GM12878 (cell line): ENCODE data around the gene LYSMD2. TPM values are rescaled to one million over a fixed set of nuclear protein-coding genes. Genes with fewer than 3 reads are reported as not detected.

Experiments
- ATAC-seq: fragments of 200-7000 bp; cut with Tn5 transposase; 3 replicates; pipeline ENCODE4 v1.9.1; 2020; ENCODE audit warnings: mild to moderate bottlenecking, moderate library complexity
- BruUV-seq: library from RNA; stranded (reverse); fragments of 400-500 nt; replicated peaks from 2 replicates; lab custom pipeline; 2021; lab: Mats Ljungman, UMichigan
- CTCF ChIA-PET: fragments of 300-600 bp; sonication (Branson Sonifier 250); formaldehyde crosslinking; extraction: SDS; loops from one replicate; lab custom pipeline; 2021; ENCODE audit warnings: inconsistent platforms; lab: Yijun Ruan, JAX
- POLR2A ChIA-PET: fragments of 350-600 bp; formaldehyde crosslinking; extraction: SDS; loops from one replicate; lab custom pipeline; 2021; ENCODE audit warnings: inconsistent platforms; lab: Charles Lee
- RAD21 ChIA-PET: fragments of 300-600 bp; sonication (Branson Sonifier 250); formaldehyde crosslinking; loops from one replicate; lab custom pipeline; 2023; ENCODE audit warnings: antibody characterized with exemption; ENCODE audit not compliant: unreplicated experiment; lab: Charles Lee
- SMC1A ChIA-PET: fragments of 300-600 bp; sonication (Branson Sonifier 250); formaldehyde crosslinking; loops from one replicate; lab custom pipeline; 2023; ENCODE audit not compliant: unreplicated experiment, uncharacterized antibody; lab: Charles Lee
- DNase-seq: peaks from one replicate; pipeline ENCODE4 v3.0.0-alpha.2; 2011; ENCODE audit warnings: low read depth, low spot score
- FAIRE-seq: peaks from 3 replicates; lab custom pipeline; 2011; peaks lifted over from hg19 to GRCh38; lab: Jason Lieb, UNC
- H2AFZ ChIP-seq: 2 replicates; pipeline ENCODE4 v1.6.0; 2011; ENCODE audit warnings: low read depth, low read length, control low read depth; ENCODE audit not compliant: control insufficient read depth
- H3K27ac ChIP-seq: 2 replicates; pipeline ENCODE4 v1.5.1; 2011; ENCODE audit warnings: control low read depth; ENCODE audit not compliant: control insufficient read depth, insufficient read depth
- H3K27me3 ChIP-seq, 2 experiments: replicated peaks in 1 of 2; 2 replicates each; pipeline versions ENCODE4 v1.6.0 to v1.6.1; 2011; ENCODE audit warnings: low read length in 1 of 2; ENCODE audit not compliant: control insufficient read depth in 2 of 2, insufficient read depth in 2 of 2
- H3K36me3 ChIP-seq, 2 experiments: 2 replicates each; pipeline ENCODE4 v1.5.1; 2011; ENCODE audit warnings: low read length in 1 of 2; ENCODE audit not compliant: control insufficient read depth in 2 of 2, insufficient read depth in 2 of 2
- H3K4me1 ChIP-seq: 2 replicates; pipeline ENCODE4 v1.6.1; 2011; ENCODE audit warnings: mild to moderate bottlenecking, low read length, moderate library complexity, mixed read lengths; ENCODE audit not compliant: control insufficient read depth, insufficient read depth
- H3K4me2 ChIP-seq: 2 replicates; pipeline ENCODE4 v1.6.0; 2011; ENCODE audit warnings: control low read depth; ENCODE audit not compliant: control insufficient read depth, insufficient read depth
- H3K4me3 ChIP-seq: fragments of 200-600 bp; sonication (generic); 2 replicates; pipeline ENCODE4 v1.5.1; 2016
- H3K79me2 ChIP-seq: 2 replicates; pipeline ENCODE4 v1.6.0; 2011; ENCODE audit warnings: low read length; ENCODE audit not compliant: control insufficient read depth, insufficient read depth
- H3K9ac ChIP-seq: 2 replicates; pipeline ENCODE4 v1.8.0; 2011; ENCODE audit warnings: low read length, control low read depth, mixed read lengths; ENCODE audit not compliant: control insufficient read depth, insufficient read depth
- H3K9me3 ChIP-seq: replicated peaks from 3 replicates; pipeline ENCODE4 v1.5.1; 2011; ENCODE audit warnings: mild to moderate bottlenecking, low read length; ENCODE audit not compliant: control insufficient read depth, insufficient read depth
- H4K20me1 ChIP-seq: 2 replicates; pipeline ENCODE4 v1.6.0; 2011; ENCODE audit not compliant: control insufficient read depth, insufficient read depth
- BACH1 ChIP-seq: fragments of 450-650 bp; IDR thresholded peaks from 2 replicates; pipeline ENCODE4 v1.6.1; 2017; ENCODE audit warnings: mild to moderate bottlenecking, borderline replicate concordance
- CHD1 ChIP-seq: IDR thresholded peaks from 2 replicates; pipeline ENCODE4 v1.6.1; 2012; ENCODE audit warnings: low read depth, low read length, improper control_type of control experiment
- DPF2 ChIP-seq: fragments of 450-650 bp; IDR thresholded peaks from 2 replicates; pipeline ENCODE4 v1.6.1; 2017; ENCODE audit warnings: mild to moderate bottlenecking
- EGR1 ChIP-seq, 2 experiments: IDR thresholded peaks; 1 replicate in 1 of 2; 2 replicates in 1 of 2; pipeline ENCODE4 v1.6.1; 2011 to 2012; ENCODE audit warnings: low read depth in 2 of 2, low read length in 2 of 2, borderline replicate concordance in 1 of 2, mild to moderate bottlenecking in 1 of 2, moderate library complexity in 1 of 2
- MYB ChIP-seq: fragments of 150-350 bp; IDR thresholded peaks from 2 replicates; pipeline ENCODE4 v1.6.1; 2014; ENCODE audit warnings: mild to moderate bottlenecking, low read depth, low read length, borderline replicate concordance
- SIN3A ChIP-seq: IDR thresholded peaks from 2 replicates; pipeline ENCODE4 v1.6.1; 2012; ENCODE audit warnings: low read depth, low read length, improper control_type of control experiment
- SIX5 ChIP-seq: IDR thresholded peaks from 2 replicates; pipeline ENCODE4 v1.6.1; 2011; ENCODE audit warnings: mild to moderate bottlenecking, low read depth, low read length, moderate library complexity; ENCODE audit not compliant: severe bottlenecking
- ZNF274 ChIP-seq: IDR thresholded peaks from one replicate; pipeline ENCODE4 v1.8.0; 2011; ENCODE audit not compliant: insufficient read length, insufficient read depth
- ZNF384 ChIP-seq: IDR thresholded peaks from 2 replicates; pipeline ENCODE4 v1.6.1; 2012; ENCODE audit warnings: low read depth, mild to moderate bottlenecking, low read length, improper control_type of control experiment, borderline replicate concordance
- ZSCAN29 ChIP-seq: fragments of 450-650 bp; IDR thresholded peaks from 2 replicates; pipeline ENCODE4 v1.6.1; 2017; ENCODE audit warnings: mild to moderate bottlenecking, moderate library complexity
- WGBS: methylation state at CpG from one replicate; pipeline ENCODE4 v1.1.6; 2016; ENCODE audit warnings: low lambda C conversion rate; ENCODE audit not compliant: insufficient replicate concordance, insufficient coverage; ENCODE audit errors: missing lambda C conversion rate; 5-methylcytosine and 5-hydroxymethylcytosine counted together
- in situ Hi-C: fragments of 300-500 bp; cut with MboI; formaldehyde crosslinking; loops from 9 replicates; pipeline ENCODE4 v1.14.3; 2018; ENCODE audit warnings: mixed read lengths
- intact Hi-C: fragments of 100-400 bp; cut with micrococcal nuclease; formaldehyde crosslinking; loops from one replicate; pipeline ENCODE4 v1.14.2; 2022; ENCODE audit not compliant: unreplicated experiment
- polyA plus RNA-seq, 11 experiments: library from polyadenylated mRNA; depleted of rRNA in 4 of 11; unstranded in 6 of 11; stranded (reverse) in 5 of 11; fragments of >200 nt; fragmentation: Nextera tagmentation in 4 of 11; fragmentation: Illumina TruSeq in 1 of 11; extraction: Ambion mirVana in 4 of 11; extraction: Trizol in 1 of 11; gene quantifications; 1 replicate in 1 of 11; 2 replicates in 10 of 11; pipeline versions ENCODE4 v1.2.1 to v1.2.3, GENCODE V29; 2011 to 2016; ENCODE audit warnings: inconsistent platforms in 2 of 11, missing spikeins in 2 of 11, low read depth in 1 of 11
- total RNA-seq, 4 experiments: library from RNA; depleted of rRNA in 3 of 4; stranded (reverse); fragments of >200 nt in 3 of 4; fragmentation: Illumina TruSeq in 1 of 4; extraction: Trizol in 1 of 4; gene quantifications; 2 replicates each; pipeline versions ENCODE4 v1.2.1 to v1.2.3, GENCODE V29; 2013 to 2021
- TF ChIP-seq, protein P1 (sequence below): IDR thresholded peaks from 2 replicates; pipeline ENCODE4 v1.6.1; 2012; ENCODE audit warnings: improper control_type of control experiment, low read depth, low read length; ENCODE audit not compliant: insufficient replicate concordance
- TF ChIP-seq, protein P2 (sequence below): fragments of 450-650 bp; IDR thresholded peaks from 2 replicates; pipeline ENCODE4 v1.6.1; 2017; ENCODE audit warnings: mild to moderate bottlenecking
- TF ChIP-seq, protein P3 (sequence below): IDR thresholded peaks from 2 replicates; pipeline ENCODE4 v1.6.1; 2011; ENCODE audit warnings: borderline replicate concordance, low read depth, mild to moderate bottlenecking, moderate library complexity, mixed read lengths, low read length; ENCODE audit not compliant: insufficient read depth; ENCODE audit errors: extremely low read length

Gene LYSMD2
- total and polyA plus RNA-seq, 10 of the 15 experiments (the other 5 are each of a cell fraction or from before 2014, with no cell fraction given), result 30.5 to 61.3 (median 45.4) TPM

DNA sequence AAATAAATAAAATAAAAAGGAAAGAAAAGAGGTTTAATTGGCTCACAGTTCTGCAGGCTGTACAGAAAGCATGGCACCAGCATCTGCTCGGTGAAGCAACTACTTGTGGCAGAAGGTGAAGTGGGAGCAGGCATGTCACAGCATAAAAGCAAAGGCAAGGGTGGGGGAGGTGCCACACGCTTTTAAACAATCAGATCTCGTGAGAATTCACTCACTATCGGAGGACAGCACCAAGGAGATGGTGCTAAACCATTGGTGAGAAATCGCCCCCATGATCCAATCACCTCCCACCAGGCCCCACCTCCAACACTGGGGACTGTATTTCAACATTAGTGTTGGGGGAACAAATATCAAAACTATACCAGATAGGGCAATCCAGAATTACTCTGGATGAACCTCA lies 40.9 kb downstream of the LYSMD2 start:
- no TSS peak for BruUV-seq
- TF ChIP-seq SIX5, result no peak
- TF ChIP-seq CHD1, result no peak
- no peak for TF ChIP-seq ZNF384
- no peak for TF ChIP-seq EGR1 (IDR thresholded peaks at IDR 0.05; ENCODE audit: borderline replicate concordance in 1 of 2, low read depth in 2 of 2, low read length in 2 of 2)
- no peak for TF ChIP-seq ZNF274
- no peak for TF ChIP-seq ZSCAN29
- no peak for TF ChIP-seq BACH1
- TF ChIP-seq MYB, result no peak
- TF ChIP-seq, protein P1, sequence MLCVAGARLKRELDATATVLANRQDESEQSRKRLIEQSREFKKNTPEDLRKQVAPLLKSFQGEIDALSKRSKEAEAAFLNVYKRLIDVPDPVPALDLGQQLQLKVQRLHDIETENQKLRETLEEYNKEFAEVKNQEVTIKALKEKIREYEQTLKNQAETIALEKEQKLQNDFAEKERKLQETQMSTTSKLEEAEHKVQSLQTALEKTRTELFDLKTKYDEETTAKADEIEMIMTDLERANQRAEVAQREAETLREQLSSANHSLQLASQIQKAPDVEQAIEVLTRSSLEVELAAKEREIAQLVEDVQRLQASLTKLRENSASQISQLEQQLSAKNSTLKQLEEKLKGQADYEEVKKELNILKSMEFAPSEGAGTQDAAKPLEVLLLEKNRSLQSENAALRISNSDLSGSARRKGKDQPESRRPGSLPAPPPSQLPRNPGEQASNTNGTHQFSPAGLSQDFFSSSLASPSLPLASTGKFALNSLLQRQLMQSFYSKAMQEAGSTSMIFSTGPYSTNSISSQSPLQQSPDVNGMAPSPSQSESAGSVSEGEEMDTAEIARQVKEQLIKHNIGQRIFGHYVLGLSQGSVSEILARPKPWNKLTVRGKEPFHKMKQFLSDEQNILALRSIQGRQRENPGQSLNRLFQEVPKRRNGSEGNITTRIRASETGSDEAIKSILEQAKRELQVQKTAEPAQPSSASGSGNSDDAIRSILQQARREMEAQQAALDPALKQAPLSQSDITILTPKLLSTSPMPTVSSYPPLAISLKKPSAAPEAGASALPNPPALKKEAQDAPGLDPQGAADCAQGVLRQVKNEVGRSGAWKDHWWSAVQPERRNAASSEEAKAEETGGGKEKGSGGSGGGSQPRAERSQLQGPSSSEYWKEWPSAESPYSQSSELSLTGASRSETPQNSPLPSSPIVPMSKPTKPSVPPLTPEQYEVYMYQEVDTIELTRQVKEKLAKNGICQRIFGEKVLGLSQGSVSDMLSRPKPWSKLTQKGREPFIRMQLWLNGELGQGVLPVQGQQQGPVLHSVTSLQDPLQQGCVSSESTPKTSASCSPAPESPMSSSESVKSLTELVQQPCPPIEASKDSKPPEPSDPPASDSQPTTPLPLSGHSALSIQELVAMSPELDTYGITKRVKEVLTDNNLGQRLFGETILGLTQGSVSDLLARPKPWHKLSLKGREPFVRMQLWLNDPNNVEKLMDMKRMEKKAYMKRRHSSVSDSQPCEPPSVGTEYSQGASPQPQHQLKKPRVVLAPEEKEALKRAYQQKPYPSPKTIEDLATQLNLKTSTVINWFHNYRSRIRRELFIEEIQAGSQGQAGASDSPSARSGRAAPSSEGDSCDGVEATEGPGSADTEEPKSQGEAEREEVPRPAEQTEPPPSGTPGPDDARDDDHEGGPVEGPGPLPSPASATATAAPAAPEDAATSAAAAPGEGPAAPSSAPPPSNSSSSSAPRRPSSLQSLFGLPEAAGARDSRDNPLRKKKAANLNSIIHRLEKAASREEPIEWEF, result no peak
- TF ChIP-seq DPF2, result no peak
- no peak for TF ChIP-seq SIN3A
- TF ChIP-seq, protein P2, sequence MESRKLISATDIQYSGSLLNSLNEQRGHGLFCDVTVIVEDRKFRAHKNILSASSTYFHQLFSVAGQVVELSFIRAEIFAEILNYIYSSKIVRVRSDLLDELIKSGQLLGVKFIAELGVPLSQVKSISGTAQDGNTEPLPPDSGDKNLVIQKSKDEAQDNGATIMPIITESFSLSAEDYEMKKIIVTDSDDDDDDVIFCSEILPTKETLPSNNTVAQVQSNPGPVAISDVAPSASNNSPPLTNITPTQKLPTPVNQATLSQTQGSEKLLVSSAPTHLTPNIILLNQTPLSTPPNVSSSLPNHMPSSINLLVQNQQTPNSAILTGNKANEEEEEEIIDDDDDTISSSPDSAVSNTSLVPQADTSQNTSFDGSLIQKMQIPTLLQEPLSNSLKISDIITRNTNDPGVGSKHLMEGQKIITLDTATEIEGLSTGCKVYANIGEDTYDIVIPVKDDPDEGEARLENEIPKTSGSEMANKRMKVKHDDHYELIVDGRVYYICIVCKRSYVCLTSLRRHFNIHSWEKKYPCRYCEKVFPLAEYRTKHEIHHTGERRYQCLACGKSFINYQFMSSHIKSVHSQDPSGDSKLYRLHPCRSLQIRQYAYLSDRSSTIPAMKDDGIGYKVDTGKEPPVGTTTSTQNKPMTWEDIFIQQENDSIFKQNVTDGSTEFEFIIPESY, result no peak
- TF ChIP-seq, protein P3, sequence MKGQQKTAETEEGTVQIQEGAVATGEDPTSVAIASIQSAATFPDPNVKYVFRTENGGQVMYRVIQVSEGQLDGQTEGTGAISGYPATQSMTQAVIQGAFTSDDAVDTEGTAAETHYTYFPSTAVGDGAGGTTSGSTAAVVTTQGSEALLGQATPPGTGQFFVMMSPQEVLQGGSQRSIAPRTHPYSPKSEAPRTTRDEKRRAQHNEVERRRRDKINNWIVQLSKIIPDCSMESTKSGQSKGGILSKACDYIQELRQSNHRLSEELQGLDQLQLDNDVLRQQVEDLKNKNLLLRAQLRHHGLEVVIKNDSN, result no peak

More for the DNA sequence above, 40.9 kb downstream of the LYSMD2 start:
- ChIA-PET POLR2A (no interaction called here), CTCF (interaction anchor here (1.2 kb wide), 1 partner anchor 80 kb away, joined by 8 read pairs; no protein-coding TSS in a partner anchor), RAD21 (no interaction called here), SMC1A (interaction anchor here (1.0 kb wide), 1 partner anchor 433 kb away, joined by 3 read pairs; no protein-coding TSS in a partner anchor)
- intact Hi-C loops, result no loop called here
- Histone ChIP-seq H3K9me3 (no peaks in the 10 kb centered on the region; the same call in 2 of the 3 replicates), H3K9ac (no peak overlapping the region), H3K4me1 (no peaks in the 10 kb centered on the region), H3K27me3 (no peaks in the 10 kb centered on the region), H3K27ac (no peak overlapping the region), H3K4me2 (no peak overlapping the region), H3K4me3 (no peak overlapping the region), H3K36me3 (no peaks in the 10 kb centered on the region), H2AFZ (no peak overlapping the region), H3K79me2 (no peaks in the 10 kb centered on the region), H4K20me1 (no peaks in the 10 kb centered on the region)
- no peak for DNase-seq
- no peak for ATAC-seq
- WGBS, result 92% methylated on average over 5 of the region's 5 CpGs
- in situ Hi-C loops, result no loop called here
- no peak for FAIRE-seq
